GM21528 (cell line): ENCODE data around the gene VSNL1.
"Not testable (repeated sequence)": the region's sequence is repeated elsewhere in the genome, so short reads cannot be mapped to it uniquely, and the experiment has no call there.

Source experiments
- ATAC-seq: cut with Tn5 transposase; IDR thresholded peaks from one replicate; pipeline ENCODE4 v1.9.1; 2021; ENCODE audit warnings: mild to moderate bottlenecking, moderate library complexity; ENCODE audit not compliant: unreplicated experiment, low FRiP score

Gene VSNL1

GRCh38 chr2:17541531-17541950, 1.0 kb downstream of the VSNL1 start:
- no peak for ATAC-seq

GRCh38 chr2:17542471-17542870, 2.0 kb downstream of the VSNL1 start:
- ATAC-seq, result no peak

DNA sequence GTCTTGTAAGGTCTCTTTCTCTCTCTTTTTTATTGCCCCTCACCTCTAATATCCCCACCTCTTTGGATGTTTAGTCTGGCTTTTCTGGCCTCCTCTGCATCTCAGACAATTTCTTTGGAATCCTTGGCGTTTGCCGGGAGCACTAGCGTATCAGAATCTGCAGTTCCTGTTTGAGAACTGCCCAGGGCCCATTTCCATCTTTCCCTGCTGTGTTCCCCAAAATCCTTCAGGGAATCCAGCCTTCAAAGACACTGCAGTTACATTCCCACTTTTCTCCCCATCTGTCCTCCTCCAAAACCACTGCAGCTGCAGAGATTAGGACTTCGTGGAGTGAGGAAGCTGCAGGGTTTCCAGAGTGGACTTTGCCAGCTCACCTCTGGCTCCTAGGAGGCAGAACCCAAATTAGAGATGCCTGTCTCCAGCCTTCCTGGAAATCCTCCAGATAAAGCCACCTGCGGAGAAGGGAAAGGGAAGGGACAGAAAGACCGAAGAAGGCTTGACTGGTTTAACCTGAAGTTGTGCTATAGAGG, 2.7 kb downstream of the VSNL1 start:
- ATAC-seq, result no peak

DNA sequence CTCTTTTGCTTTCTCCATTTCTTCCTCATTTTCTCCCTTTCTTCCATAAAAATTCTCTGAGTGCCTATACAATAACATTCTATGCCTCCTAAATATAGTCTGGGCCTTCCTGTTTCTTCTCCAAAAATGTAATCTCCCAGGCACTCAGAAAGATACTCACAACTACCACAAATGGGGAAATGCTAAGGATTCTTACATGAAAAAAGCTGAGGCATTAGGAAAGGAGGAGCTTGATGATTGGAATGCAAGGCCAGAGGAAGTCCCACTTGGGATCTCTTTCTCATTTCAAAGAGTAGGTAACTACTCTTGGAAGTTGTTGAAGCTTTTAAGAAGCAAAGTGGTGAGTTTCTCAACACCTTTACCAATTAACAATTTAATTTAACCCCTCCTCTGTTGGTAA, 3.4 kb downstream of the VSNL1 start:
- no peak for ATAC-seq

DNA sequence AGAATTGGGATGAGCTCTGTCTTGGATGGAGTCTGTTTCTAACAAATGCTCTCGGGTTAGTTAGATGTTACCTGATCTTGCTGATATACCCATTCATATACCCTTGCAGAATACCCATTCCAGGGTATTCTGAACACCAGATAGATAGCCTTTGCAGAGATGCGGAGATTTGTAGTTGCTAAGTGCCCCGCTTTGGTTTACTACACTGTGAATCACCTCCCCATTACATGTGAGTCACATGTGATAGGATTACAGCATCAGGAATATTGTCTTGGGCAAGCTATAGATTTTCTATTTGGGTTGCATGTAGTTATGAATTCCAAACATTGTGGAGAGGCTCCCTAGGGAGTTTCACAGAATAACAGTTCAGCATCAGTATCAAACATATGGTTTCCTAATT, 3.8 kb downstream of the VSNL1 start:
- no peak for ATAC-seq

DNA sequence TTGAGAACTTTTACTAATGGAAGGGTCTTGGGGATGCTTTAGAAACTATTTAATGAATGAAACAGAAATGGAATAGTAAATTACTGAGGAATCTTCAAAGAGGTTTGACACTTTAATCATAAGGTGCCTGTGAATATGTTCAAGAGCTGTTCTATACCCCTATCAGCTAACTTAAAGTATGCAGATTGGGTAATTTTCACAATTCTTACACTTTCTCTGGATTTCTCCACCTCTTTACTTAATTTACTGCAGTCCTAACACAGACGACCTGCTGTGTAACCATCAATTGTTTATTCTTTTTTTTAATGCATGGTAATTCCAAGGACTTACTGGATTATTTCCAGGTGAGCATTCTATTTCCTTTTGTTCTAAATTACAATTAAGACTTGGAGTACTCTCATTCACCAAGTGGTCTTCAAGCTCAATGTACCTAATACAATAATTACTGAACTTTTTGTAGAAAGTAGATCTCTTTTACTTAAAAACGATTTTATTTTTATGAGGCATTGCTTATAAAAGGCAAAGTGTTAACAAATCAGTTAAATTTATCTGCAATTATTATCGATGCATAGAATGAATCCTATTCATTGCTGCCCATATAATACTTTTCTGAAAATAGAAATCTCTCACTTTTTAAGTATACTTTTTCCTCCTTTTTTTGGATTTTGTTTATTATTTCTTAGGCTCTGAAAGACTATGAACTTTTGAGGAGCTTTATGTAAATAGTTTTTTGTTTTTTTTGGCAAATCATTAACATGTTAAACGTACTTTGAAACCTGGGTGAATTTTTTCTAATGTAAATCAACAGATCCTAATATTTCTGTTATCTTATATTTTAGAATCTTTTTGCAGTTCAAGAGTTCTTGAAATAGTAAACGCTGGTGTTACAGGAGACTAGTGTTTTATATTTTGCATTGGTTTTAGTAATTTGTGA, 5.5 kb downstream of the VSNL1 start:
- no peak for ATAC-seq

DNA sequence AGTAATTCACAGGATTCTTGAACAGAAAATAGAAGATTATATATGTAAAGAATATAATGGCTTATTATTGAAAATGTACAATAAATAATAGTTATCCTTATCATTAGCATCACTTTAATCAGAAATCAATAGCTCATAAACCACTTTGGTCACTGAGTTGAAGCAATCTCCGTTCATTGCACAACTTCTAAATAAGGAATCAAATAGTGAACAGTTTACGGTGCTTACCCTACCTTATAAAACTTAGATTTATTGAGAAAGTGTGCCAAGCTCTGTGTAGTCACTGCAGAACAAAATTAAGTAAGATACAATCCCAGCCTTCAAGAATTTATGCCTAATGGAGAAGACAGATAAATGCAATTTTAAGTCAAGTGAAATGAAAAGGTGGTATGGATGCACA, 6.7 kb downstream of the VSNL1 start:
- ATAC-seq, result no peak

GRCh38 chr2:17547737-17548136, 7.2 kb downstream of the VSNL1 start:
- no peak for ATAC-seq

- ATAC-seq, result no peak
These were observed 10.4 kb downstream of the VSNL1 start for GRCh38 chr2:17550907-17551306.

DNA sequence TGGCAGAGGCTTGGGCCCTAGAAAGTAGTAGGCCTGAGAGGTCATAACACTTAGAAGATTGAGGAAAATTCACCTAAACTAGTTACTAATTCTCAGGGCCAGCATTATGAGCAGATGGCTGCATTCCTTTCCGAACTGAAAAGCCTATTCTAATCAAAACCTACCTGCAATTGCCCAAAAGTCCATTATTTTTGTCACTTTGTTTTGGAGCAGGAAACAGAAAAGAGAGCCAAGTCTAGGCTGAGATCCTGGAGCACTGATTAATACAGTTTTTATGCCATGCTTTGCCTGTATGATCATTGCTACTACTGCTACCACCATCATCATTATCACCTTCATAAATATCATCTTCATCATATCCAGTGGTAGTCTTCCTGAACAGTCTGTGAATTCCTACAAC, 14.7 kb downstream of the VSNL1 start:
- no peak for ATAC-seq

DNA sequence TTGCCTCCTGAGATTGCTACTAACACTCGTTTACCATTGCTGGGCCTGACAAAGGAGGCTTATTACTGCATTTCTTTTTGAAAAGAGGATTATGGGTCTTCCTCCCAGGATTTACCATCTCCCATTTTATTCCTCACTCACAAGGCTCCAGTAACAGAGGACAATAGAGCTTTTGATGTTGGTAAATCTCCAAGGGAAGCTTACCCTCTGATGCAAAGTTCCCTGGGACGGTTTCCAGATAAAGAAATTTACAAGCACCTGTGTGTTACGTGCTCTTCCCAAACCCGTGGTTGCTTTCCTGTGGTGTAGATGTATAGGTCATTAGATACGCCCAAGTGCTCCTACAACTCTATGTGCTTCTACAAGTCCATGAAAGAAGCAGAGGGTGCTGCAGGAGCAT, 17.1 kb downstream of the VSNL1 start:
- ATAC-seq, result no peak

- ATAC-seq, result no peak
These were observed 17.6 kb downstream of the VSNL1 start for GRCh38 chr2:17558053-17558452.

DNA sequence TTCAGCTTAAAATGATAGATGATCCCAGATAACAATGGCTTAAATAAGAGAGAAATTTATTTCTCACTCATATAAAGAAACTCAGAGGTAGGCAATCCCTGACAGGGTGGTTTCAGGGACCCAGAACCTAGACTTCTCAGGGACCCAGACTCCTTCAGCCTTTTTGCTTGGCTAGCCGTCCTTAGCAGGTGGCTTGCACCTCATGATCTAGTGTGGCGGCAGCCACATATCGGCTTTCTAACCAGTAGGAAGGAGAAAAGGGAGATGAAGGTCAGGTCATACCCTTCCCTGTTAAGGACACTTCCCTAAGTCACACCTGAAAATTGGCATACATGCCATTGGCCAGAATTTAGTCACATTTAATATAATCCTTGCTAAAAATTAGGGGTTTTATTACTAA, 18.4 kb downstream of the VSNL1 start:
- no peak for ATAC-seq

DNA sequence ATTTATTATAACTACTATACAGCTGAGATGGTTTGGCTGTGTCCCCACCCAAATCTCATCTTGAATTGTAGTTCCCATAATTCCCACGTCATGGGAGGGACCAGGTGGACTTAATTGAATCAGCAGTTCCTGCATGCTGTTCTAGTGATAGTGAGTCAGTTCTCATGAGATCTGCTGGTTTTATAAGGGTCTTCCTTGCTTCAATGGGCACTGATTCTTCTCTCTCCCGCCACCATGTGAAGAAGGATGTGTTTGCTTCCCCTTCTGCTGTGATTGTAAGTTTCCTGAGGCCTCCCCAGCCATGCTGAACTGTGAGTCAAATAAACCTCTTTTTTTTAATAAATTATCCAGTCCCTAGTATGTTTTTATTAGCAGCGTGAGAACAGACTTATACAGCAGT, 25.2 kb downstream of the VSNL1 start:
- ATAC-seq, result not testable (repeated sequence)

DNA sequence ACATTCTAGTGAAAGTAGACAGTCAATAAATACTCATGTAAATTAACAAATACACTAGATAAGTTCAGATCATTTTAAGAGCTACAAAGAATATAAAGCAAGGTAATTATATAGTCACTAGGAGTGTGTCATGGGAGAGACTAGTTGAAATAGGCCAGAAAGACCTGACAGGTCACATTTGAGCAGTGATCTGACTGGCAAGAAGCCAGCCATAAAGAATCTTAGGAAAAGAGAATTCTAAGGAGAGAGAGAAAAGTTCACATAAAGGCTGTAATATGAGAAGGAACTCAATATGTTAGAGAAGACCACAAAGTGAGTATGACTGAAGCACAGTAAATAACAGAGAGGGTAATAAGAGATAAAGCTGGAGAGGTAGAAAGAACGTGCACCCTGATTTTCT, 31.2 kb downstream of the VSNL1 start:
- no peak for ATAC-seq

GRCh38 chr2:17573085-17573803, 32.7 kb downstream of the VSNL1 start:
- no peak for ATAC-seq

GRCh38 chr2:17573804-17574175, 33.3 kb downstream of the VSNL1 start:
- no peak for ATAC-seq

DNA sequence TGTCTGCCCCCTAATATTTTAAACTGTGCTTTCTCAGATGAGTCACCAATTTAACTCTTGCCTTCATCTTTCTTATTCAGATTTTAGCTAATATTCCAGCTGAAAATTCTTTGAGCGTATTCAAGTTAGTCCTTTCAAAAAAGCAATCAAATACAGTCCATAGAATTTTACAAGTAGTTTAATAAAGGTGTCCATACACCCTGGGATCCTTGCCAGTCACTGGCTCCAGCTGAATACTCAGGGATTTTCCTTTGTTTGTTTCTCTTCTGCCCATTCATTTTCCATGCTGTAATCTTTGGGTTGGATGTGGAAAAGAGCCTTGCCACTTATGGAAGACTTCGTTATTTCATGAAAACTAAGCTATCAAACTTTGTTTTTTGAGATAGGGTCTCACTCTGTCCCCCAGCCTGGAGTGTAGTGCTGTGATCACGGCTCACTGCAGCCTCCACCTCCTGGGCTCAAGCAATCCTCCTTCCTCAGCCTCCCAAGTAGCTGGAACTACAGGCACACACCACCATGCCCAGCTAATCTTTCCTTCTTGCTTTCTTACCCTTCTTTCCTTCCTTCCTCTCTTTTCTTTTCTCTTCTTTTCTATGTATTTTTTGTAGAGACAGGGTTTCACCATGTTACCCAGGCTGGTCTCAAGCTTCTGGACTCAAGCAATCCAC, 34.0 kb downstream of the VSNL1 start:
- no peak for ATAC-seq

DNA sequence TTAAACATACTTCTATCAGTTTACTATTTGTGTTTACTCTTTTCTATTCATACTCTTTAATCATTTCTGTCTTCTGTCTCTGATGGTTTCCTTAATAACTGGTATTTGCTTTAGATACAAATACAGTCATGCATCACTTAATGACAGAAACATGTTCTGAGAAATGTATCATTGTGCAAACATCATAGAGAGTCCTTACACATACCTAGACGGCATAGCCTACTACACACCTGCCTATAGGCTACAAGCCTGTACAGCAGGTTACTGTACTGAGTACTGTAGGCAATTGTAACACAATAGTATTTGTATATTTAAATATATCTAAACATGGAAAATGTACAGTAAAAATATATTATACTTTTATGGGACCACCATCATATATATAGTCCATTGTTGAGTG, 36.3 kb downstream of the VSNL1 start:
- no peak for ATAC-seq

DNA sequence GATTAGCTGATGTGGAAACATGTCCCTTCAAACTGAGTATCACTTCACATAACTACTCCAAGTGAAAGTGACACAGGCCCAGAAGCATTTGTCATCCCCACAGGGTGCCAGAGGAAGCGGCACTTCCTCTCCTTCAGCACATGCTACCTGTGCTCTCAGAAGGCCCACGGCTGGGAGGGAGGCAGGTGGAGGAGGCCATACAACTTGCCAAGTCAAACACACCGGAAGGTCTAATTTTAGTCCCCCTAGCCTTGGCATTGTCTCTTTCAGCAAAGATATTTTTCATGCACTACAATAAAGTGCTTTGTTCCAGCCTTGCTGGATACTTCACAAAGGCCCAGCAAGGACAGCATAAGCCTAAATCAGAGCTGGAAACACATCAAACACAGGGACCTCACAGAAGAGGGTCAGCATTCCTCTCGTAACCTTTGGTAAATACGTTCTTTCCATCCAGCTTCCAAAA, 38.0 kb downstream of the VSNL1 start:
- peak; percentile 86 for ATAC-seq
